GM12878 (cell line): ENCODE measurements around the gene ETV6.

Experiments
- E2F8 ChIP-seq: fragments of 450-650 bp; IDR thresholded peaks from 2 replicates; pipeline ENCODE4 v1.6.1; 2018; ENCODE audit warnings: mild to moderate bottlenecking, low read depth, moderate library complexity; ENCODE audit not compliant: partially characterized antibody
- EP300 ChIP-seq, 2 experiments: fragments of 150-350 bp in 1 of 2; IDR thresholded peaks; 2 replicates each; pipeline ENCODE4 v1.6.1; 2011 to 2012; ENCODE audit warnings: low read depth in 2 of 2, low read length in 2 of 2, borderline replicate concordance in 1 of 2, improper control_type of control experiment in 1 of 2, inconsistent platforms in 1 of 2; ENCODE audit not compliant: control insufficient read depth in 1 of 2
- IRF4 ChIP-seq: IDR thresholded peaks from 2 replicates; pipeline ENCODE4 v1.6.1; 2011; ENCODE audit warnings: low read depth, low read length
- POLR2A ChIP-seq: IDR thresholded peaks from 2 replicates; pipeline ENCODE4 v1.6.1; 2011; ENCODE audit warnings: low read depth, mild to moderate bottlenecking, low read length
- SMAD1 ChIP-seq: fragments of 450-650 bp; IDR thresholded peaks from 2 replicates; pipeline ENCODE4 v1.6.1; 2018; ENCODE audit warnings: mild to moderate bottlenecking, low read depth; ENCODE audit not compliant: partially characterized antibody
- STAT3 ChIP-seq: IDR thresholded peaks from 2 replicates; pipeline ENCODE4 v1.6.1; 2011; ENCODE audit warnings: low read depth, low read length, improper control_type of control experiment
- ZBTB11 ChIP-seq: fragments of 450-650 bp; formaldehyde crosslinking; IDR thresholded peaks from 2 replicates; pipeline ENCODE4 v1.5.0; 2022; ENCODE audit warnings: mild to moderate bottlenecking, missing genetic modification characterization
- ZZZ3 ChIP-seq: IDR thresholded peaks from 2 replicates; pipeline ENCODE4 v1.6.1; 2011; ENCODE audit warnings: low read depth; ENCODE audit not compliant: control insufficient read depth, insufficient read length
- TF ChIP-seq, protein P1 (sequence below): IDR thresholded peaks from 2 replicates; pipeline ENCODE4 v1.6.1; 2012; ENCODE audit warnings: low read depth, low read length, improper control_type of control experiment
- TF ChIP-seq, protein P2 (sequence below), 3 experiments: IDR thresholded peaks in 2 of 3; conservative IDR thresholded peaks in 1 of 3; 2 replicates each; pipeline ENCODE4 v1.5.1; 2011; ENCODE audit warnings: low read depth in 3 of 3, low read length in 3 of 3, mild to moderate bottlenecking in 3 of 3, control low read depth in 2 of 3, moderate library complexity in 2 of 3, inconsistent platforms in 1 of 3, mixed read lengths in 1 of 3; ENCODE audit not compliant: control insufficient read depth in 2 of 3, insufficient read depth in 1 of 3; ENCODE audit errors: extremely low read depth in 1 of 3
- TF ChIP-seq, protein P3 (sequence below): IDR thresholded peaks from 2 replicates; pipeline ENCODE4 v1.6.1; 2012; ENCODE audit warnings: mild to moderate bottlenecking, low read depth, low read length

- TF ChIP-seq POLR2A (no peak), STAT3 (no peak), ZZZ3 (no peak), IRF4 (no peak), ZBTB11 (no peak), E2F8 (no peak), SMAD1 (no peak), EP300 (IDR thresholded peaks at IDR 0.05; ENCODE audit: borderline replicate concordance in 1 of 2, control insufficient read depth in 1 of 2, low read depth in 2 of 2, low read length in 2 of 2) (no peak)
- TF ChIP-seq, protein P1, sequence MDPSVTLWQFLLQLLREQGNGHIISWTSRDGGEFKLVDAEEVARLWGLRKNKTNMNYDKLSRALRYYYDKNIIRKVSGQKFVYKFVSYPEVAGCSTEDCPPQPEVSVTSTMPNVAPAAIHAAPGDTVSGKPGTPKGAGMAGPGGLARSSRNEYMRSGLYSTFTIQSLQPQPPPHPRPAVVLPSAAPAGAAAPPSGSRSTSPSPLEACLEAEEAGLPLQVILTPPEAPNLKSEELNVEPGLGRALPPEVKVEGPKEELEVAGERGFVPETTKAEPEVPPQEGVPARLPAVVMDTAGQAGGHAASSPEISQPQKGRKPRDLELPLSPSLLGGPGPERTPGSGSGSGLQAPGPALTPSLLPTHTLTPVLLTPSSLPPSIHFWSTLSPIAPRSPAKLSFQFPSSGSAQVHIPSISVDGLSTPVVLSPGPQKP, result no peak
- TF ChIP-seq, protein P2, sequence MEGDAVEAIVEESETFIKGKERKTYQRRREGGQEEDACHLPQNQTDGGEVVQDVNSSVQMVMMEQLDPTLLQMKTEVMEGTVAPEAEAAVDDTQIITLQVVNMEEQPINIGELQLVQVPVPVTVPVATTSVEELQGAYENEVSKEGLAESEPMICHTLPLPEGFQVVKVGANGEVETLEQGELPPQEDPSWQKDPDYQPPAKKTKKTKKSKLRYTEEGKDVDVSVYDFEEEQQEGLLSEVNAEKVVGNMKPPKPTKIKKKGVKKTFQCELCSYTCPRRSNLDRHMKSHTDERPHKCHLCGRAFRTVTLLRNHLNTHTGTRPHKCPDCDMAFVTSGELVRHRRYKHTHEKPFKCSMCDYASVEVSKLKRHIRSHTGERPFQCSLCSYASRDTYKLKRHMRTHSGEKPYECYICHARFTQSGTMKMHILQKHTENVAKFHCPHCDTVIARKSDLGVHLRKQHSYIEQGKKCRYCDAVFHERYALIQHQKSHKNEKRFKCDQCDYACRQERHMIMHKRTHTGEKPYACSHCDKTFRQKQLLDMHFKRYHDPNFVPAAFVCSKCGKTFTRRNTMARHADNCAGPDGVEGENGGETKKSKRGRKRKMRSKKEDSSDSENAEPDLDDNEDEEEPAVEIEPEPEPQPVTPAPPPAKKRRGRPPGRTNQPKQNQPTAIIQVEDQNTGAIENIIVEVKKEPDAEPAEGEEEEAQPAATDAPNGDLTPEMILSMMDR (IDR thresholded peaks at IDR 0.05 in 2 of 3, conservative IDR thresholded peaks at IDR 0.05 in 1 of 3; ENCODE audit: control insufficient read depth in 2 of 3, extremely low read depth in 1 of 3, insufficient read depth in 1 of 3, low read depth in 3 of 3, low read length in 3 of 3), result no peak
- TF ChIP-seq, protein P3, sequence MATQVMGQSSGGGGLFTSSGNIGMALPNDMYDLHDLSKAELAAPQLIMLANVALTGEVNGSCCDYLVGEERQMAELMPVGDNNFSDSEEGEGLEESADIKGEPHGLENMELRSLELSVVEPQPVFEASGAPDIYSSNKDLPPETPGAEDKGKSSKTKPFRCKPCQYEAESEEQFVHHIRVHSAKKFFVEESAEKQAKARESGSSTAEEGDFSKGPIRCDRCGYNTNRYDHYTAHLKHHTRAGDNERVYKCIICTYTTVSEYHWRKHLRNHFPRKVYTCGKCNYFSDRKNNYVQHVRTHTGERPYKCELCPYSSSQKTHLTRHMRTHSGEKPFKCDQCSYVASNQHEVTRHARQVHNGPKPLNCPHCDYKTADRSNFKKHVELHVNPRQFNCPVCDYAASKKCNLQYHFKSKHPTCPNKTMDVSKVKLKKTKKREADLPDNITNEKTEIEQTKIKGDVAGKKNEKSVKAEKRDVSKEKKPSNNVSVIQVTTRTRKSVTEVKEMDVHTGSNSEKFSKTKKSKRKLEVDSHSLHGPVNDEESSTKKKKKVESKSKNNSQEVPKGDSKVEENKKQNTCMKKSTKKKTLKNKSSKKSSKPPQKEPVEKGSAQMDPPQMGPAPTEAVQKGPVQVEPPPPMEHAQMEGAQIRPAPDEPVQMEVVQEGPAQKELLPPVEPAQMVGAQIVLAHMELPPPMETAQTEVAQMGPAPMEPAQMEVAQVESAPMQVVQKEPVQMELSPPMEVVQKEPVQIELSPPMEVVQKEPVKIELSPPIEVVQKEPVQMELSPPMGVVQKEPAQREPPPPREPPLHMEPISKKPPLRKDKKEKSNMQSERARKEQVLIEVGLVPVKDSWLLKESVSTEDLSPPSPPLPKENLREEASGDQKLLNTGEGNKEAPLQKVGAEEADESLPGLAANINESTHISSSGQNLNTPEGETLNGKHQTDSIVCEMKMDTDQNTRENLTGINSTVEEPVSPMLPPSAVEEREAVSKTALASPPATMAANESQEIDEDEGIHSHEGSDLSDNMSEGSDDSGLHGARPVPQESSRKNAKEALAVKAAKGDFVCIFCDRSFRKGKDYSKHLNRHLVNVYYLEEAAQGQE, result no peak
Measured at GRCh38 chr12:11706509-11707379, 57.3 kb downstream of the ETV6 start.
